BLaER1 treated with 17β-estradiol and CSF1 and Interleukin-3, amounts not matched to agents 10 nM and 100 nM (cell line): ENCODE measurements around the gene STAP2.

Experiments used
- H3K27ac ChIP-seq, 11 experiments: shearing (Covaris generic); formaldehyde crosslinking; 2 replicates each; pipeline ENCODE4 v1.8.1; 2022
- H3K27me3 ChIP-seq, 11 experiments: shearing (Covaris generic); formaldehyde crosslinking; 2 replicates each; pipeline ENCODE4 v1.8.1; 2022
- H3K36me3 ChIP-seq, 11 experiments: shearing (Covaris generic); formaldehyde crosslinking; 2 replicates each; pipeline ENCODE4 v1.8.1; 2022
- H3K4me1 ChIP-seq, 10 experiments: shearing (Covaris generic); formaldehyde crosslinking; 2 replicates each; pipeline ENCODE4 v1.8.1; 2022
- H3K4me2 ChIP-seq, 11 experiments: shearing (Covaris generic); formaldehyde crosslinking; 2 replicates each; pipeline ENCODE4 v1.8.1; 2022
- H3K4me3 ChIP-seq, 10 experiments: shearing (Covaris generic); formaldehyde crosslinking; 2 replicates each; pipeline ENCODE4 v1.8.1; 2022
- H3K9ac ChIP-seq, 11 experiments: shearing (Covaris generic); formaldehyde crosslinking; 2 replicates each; pipeline ENCODE4 v1.8.1; 2022
- H3K9me3 ChIP-seq, 11 experiments: shearing (Covaris generic); formaldehyde crosslinking; replicated peaks in 1 of 11; 2 replicates each; pipeline ENCODE4 v1.8.1; 2022
- H4K20me1 ChIP-seq, 11 experiments: shearing (Covaris generic); formaldehyde crosslinking; 2 replicates each; pipeline ENCODE4 v1.8.1; 2022
- Cebpa-rat ChIP-seq, 11 experiments: shearing (Covaris generic); IDR thresholded peaks; 2 replicates each; pipeline ENCODE4 v1.8.1; 2022

The STAP2 gene

DNA sequence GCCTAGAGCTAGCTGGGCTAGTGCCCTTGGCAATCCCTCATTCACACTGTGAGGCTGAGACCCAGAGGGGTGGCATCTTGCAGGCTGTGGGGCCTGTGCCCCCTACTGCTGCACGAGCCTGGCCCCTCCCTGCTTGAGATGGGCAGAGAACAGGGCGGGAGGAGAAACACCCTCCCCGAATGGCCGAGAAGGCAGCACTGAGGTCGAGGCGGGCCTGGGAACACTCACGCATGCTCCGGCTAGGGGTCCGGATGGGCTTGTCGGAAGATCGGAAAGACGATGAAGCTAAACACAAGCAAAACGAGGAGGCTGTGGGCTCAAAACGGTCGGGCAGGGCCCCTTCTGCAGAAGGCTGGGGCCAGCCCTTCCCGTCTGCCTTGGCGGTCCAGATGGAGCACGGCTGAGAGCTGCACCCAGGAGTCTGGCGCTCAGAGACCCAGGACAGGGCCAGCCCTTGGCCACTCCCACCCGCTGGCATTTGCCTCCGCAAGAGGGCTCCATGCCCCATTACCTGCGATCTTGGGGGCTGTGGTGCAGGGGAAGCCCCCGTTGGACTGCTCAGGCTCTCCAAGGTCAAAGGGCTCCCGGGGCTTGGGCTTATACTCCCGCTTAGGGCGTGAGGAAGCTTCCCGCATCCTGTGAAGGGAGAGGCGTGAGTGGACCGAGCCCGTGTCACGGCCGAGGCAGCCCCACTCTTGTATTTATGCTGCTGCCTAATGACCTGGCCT is 23.6 kb upstream of the STAP2 start:
- Histone ChIP-seq H3K36me3 (peaks cover 82 to 99% (median 96%) of the 10 kb centered on the region in 11 experiments), H3K4me2 (no peak overlapping the region), H3K4me1 (peaks cover 2 to 21% (median 18%) of the 10 kb centered on the region in 10 experiments), H3K27me3 (no peaks in the 10 kb centered on the region), H3K4me3 (no peak overlapping the region), H4K20me1 (peaks cover 35 to 99% (median 79%) of the 10 kb centered on the region in 11 experiments), H3K9me3 (no peaks in the 10 kb centered on the region), H3K9ac (peak overlapping the region in 1 of 11 experiments; percentile 2; a peak in 1 of 22 replicates), H3K27ac (peak overlapping the region in 2 of 11 experiments; percentile 25 to 38; a peak in 3 of 22 replicates)
- TF ChIP-seq Cebpa-rat (IDR thresholded peaks at IDR 0.05): no peak

DNA sequence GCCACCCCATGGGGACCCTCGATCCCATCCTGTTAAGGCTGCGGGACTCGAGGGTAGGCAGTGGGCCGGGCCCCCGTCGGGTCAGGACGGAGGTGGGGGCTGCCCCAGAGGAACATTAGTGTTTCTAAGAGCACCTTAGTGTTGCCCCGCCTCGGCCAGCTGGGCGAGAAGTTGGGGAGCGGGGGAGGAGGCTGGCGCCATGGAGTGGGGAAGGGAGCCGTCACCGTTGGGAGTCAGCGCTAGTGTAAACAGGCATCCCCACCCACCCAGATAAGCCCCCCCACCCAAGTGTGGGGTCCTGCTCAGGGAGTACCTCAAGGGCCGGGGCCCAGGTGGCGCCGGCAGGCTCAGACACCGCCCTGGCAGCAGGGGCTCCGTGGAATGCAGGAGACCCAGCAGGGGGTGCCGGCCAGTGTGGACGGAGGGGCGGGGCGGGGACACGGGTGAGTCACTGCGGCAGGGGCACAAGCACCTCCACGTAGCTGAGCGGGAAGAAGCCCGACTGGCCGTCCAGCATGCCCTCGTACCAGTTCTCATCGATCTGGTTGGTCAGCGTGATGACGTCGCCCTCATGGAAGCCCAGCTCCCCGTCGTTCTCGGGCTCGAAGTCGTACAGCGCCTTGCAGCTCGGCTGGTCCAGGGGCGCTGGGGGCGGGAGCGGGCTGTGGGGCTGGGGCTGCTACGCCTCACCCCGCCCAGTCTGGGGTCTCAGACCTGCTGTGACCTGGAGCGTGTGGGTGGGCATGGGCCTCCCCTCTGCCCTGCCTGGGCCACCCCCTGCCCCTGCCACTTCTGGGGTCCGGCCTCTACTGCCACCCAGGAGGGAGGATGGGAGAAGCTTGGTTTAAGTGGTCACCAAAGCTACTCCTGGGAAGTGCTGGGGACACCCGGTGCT is 22.8 kb upstream of the STAP2 start:
- H3K4me2 ChIP-seq: no peak overlapping the region
- peaks cover 29 to 99% (median 76%) of the 10 kb centered on the region in 11 experiments for H4K20me1 ChIP-seq
- no peaks in the 10 kb centered on the region for H3K27me3 ChIP-seq
- no peak overlapping the region for H3K4me3 ChIP-seq
- H3K9ac ChIP-seq: no peak overlapping the region; a peak in 1 of 22 replicates
- no peaks in the 10 kb centered on the region for H3K9me3 ChIP-seq
- H3K36me3 ChIP-seq: peaks cover 85 to 100% (median 96%) of the 10 kb centered on the region in 11 experiments
- H3K27ac ChIP-seq: no peak overlapping the region
- H3K4me1 ChIP-seq: peaks cover 0 to 13% (median 11%) of the 10 kb centered on the region in 10 experiments; a peak in 16 of 20 replicates
- TF ChIP-seq Cebpa-rat (IDR thresholded peaks at IDR 0.05): no peak

- H3K9me3 ChIP-seq: no peaks in the 10 kb centered on the region
Observed at GRCh38 chr19:4360641-4361151, 22.1 kb upstream of the STAP2 start.

GRCh38 chr19:4360081-4360569 is 21.5 kb upstream of the STAP2 start:
- no peak overlapping the region for H3K4me3 ChIP-seq
- H3K27me3 ChIP-seq: no peaks in the 10 kb centered on the region
- H4K20me1 ChIP-seq: peaks cover 18 to 92% (median 63%) of the 10 kb centered on the region in 11 experiments; a peak in 20 of 22 replicates
- H3K4me1 ChIP-seq: peaks cover 0 to under 1% (median 0%) of the 10 kb centered on the region in 10 experiments; a peak in 2 of 20 replicates
- H3K27ac ChIP-seq: peak overlapping the region in 1 of 11 experiments; percentile 2; a peak in 1 of 22 replicates
- H3K4me2 ChIP-seq: no peak overlapping the region
- peak overlapping the region in 1 of 11 experiments; percentile 22; a peak in 1 of 22 replicates for H3K9ac ChIP-seq
- TF ChIP-seq Cebpa-rat (IDR thresholded peaks at IDR 0.05): no peak
- peaks cover 73 to 100% (median 90%) of the 10 kb centered on the region in 11 experiments for H3K36me3 ChIP-seq
- H3K9me3 ChIP-seq: no peaks in the 10 kb centered on the region

More at GRCh38 chr19:4360641-4361151, 22.1 kb upstream of the STAP2 start:
- Histone ChIP-seq H4K20me1 (peaks cover 22 to 97% (median 69%) of the 10 kb centered on the region in 11 experiments), H3K36me3 (peaks cover 79 to 100% (median 96%) of the 10 kb centered on the region in 11 experiments), H3K4me1 (peaks cover 0 to 6% (median 4%) of the 10 kb centered on the region in 10 experiments; a peak in 14 of 20 replicates), H3K9ac (peak overlapping the region in 1 of 11 experiments; percentile 2; a peak in 1 of 22 replicates), H3K27me3 (no peaks in the 10 kb centered on the region), H3K27ac (0 out of 22 replicates have a peak overlapping the region, but pooled peaks of 1 of the 11 experiments have one; percentile 2), H3K4me3 (no peak overlapping the region), H3K4me2 (no peak overlapping the region)
- TF ChIP-seq Cebpa-rat (IDR thresholded peaks at IDR 0.05): no peak

DNA sequence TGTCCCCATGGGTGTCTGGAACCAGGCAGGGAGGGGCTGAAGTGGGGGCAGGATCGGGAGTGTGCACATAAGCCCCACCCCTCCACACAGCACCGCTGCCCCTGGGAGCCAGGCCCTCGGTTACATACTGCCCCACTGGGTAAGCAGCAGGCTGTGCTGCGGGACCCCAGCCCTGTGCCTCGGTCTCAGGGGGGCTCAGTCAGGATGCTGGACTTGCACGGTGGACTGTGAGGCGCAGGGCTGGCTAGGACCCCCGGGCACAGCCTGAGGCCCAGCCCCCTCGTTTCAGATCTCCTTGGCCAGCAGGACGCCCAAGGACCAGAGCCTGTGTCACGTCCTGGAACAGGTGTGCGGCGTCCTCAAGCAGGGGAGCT is 21.0 kb upstream of the STAP2 start:
- H4K20me1 ChIP-seq: peaks cover 18 to 92% (median 58%) of the 10 kb centered on the region in 11 experiments; a peak in 20 of 22 replicates
- no peak overlapping the region for H3K4me2 ChIP-seq
- TF ChIP-seq Cebpa-rat (IDR thresholded peaks at IDR 0.05): no peak
- 0 out of 22 replicates have a peak overlapping the region, but pooled peaks of 1 of the 11 experiments have one; percentile 22 for H3K9ac ChIP-seq
- H3K4me1 ChIP-seq: no peaks in the 10 kb centered on the region
- no peak overlapping the region for H3K4me3 ChIP-seq
- no peaks in the 10 kb centered on the region for H3K27me3 ChIP-seq
- H3K36me3 ChIP-seq: peaks cover 69 to 98% (median 88%) of the 10 kb centered on the region in 11 experiments
- H3K27ac ChIP-seq: no peak overlapping the region; a peak in 1 of 22 replicates
- no peaks in the 10 kb centered on the region for H3K9me3 ChIP-seq

- Histone ChIP-seq H3K27ac (no peak overlapping the region), H3K4me3 (no peak overlapping the region), H3K4me2 (no peak overlapping the region), H3K36me3 (peaks cover 63 to 98% (median 88%) of the 10 kb centered on the region in 11 experiments), H3K4me1 (no peaks in the 10 kb centered on the region), H4K20me1 (peaks cover 18 to 92% (median 53%) of the 10 kb centered on the region in 11 experiments; a peak in 20 of 22 replicates), H3K27me3 (no peaks in the 10 kb centered on the region), H3K9me3 (no peaks in the 10 kb centered on the region), H3K9ac (no peak overlapping the region)
- no peak for TF ChIP-seq Cebpa-rat (IDR thresholded peaks at IDR 0.05)
Observed at GRCh38 chr19:4358709-4359626, 20.3 kb upstream of the STAP2 start.

- no peak overlapping the region for H3K9ac ChIP-seq
- H3K9me3 ChIP-seq: no peaks in the 10 kb centered on the region
- no peak overlapping the region for H3K4me2 ChIP-seq
- no peak for TF ChIP-seq Cebpa-rat (IDR thresholded peaks at IDR 0.05)
- no peaks in the 10 kb centered on the region for H3K27me3 ChIP-seq
- H3K4me3 ChIP-seq: no peak overlapping the region
- no peak overlapping the region for H3K27ac ChIP-seq
- no peaks in the 10 kb centered on the region for H3K4me1 ChIP-seq
- peaks cover 18 to 92% (median 45%) of the 10 kb centered on the region in 11 experiments; a peak in 20 of 22 replicates for H4K20me1 ChIP-seq
- H3K36me3 ChIP-seq: peaks cover 52 to 96% (median 84%) of the 10 kb centered on the region in 11 experiments
Observed at GRCh38 chr19:4357921-4358326, 19.3 kb upstream of the STAP2 start.
